K562 (cell line): ENCODE measurements around the gene PLAGL1. TPM values are rescaled to one million over a fixed set of nuclear protein-coding genes. Genes with fewer than 3 reads are reported as not detected.

ENCODE experiments used
- ATAC-seq: fragments of 200-7000 bp; cut with Tn5 transposase; 3 replicates; pipeline ENCODE4 v1.9.1; 2020; ENCODE audit warnings: moderate library complexity
- BruUV-seq: library from RNA; stranded (reverse); fragments of 400-500 nt; replicated peaks from 2 replicates; lab custom pipeline; 2021; lab: Mats Ljungman, UMichigan
- CTCF ChIA-PET: fragments of 300-600 bp; formaldehyde crosslinking; extraction: SDS; loops from one replicate; lab custom pipeline; 2021; ENCODE audit warnings: low intra/inter-chr PET ratio; lab: Yijun Ruan, JAX
- POLR2A ChIA-PET: fragments of 300-600, 350-650 bp; sonication (Branson Sonifier 250); formaldehyde crosslinking; extraction: SDS; loops from one replicate; lab custom pipeline; 2021; ENCODE audit warnings: antibody characterized with exemption, inconsistent platforms; lab: Yijun Ruan, JAX
- DNase-seq, 4 experiments: peaks; one replicate each; pipeline versions ENCODE4 v3.0.0 to v3.0.0-alpha.2; 2011 to 2018; ENCODE audit warnings: low spot score in 3 of 4, mixed read lengths in 3 of 4; ENCODE audit errors: extremely low read depth in 1 of 4
- FAIRE-seq: peaks from 2 replicates; lab custom pipeline; 2011; peaks lifted over from hg19 to GRCh38; lab: Jason Lieb, UNC
- H2AFZ ChIP-seq: 2 replicates; pipeline ENCODE4 v1.6.0; 2011; ENCODE audit warnings: low read depth, low read length, control low read depth, inconsistent platforms
- H3K27ac ChIP-seq: fragments of 200-600 bp; 3 replicates; pipeline ENCODE4 v1.8.0; 2011; ENCODE audit warnings: low read depth, mild to moderate bottlenecking, control low read depth, inconsistent platforms, low read length, moderate library complexity, mixed read lengths; ENCODE audit errors: extremely low read depth
- H3K27me3 ChIP-seq, 2 experiments: fragments of 300-600 bp in 1 of 2; 2 replicates in 1 of 2; 3 replicates in 1 of 2; pipeline versions ENCODE4 v1.6.0 to v1.8.0; 2011; ENCODE audit warnings: inconsistent platforms in 2 of 2, low read length in 2 of 2, mild to moderate bottlenecking in 1 of 2, mixed read lengths in 1 of 2, moderate library complexity in 1 of 2; ENCODE audit not compliant: control insufficient read depth in 2 of 2, insufficient read depth in 2 of 2
- H3K36me3 ChIP-seq: fragments of 300-600 bp; 3 replicates; pipeline ENCODE4 v1.8.0; 2011; ENCODE audit warnings: mild to moderate bottlenecking, low read length, inconsistent platforms; ENCODE audit not compliant: control insufficient read depth, insufficient read depth
- H3K4me1 ChIP-seq, 2 experiments: fragments of 200-600 bp in 1 of 2; replicated peaks in 1 of 2; 2 replicates in 1 of 2; 3 replicates in 1 of 2; pipeline versions ENCODE4 v1.5.1 to v1.8.0; 2011; ENCODE audit warnings: inconsistent platforms in 2 of 2, low read length in 2 of 2, mild to moderate bottlenecking in 1 of 2, mixed read lengths in 1 of 2, moderate library complexity in 1 of 2; ENCODE audit not compliant: control insufficient read depth in 2 of 2, insufficient read depth in 2 of 2
- H3K4me2 ChIP-seq: 2 replicates; pipeline ENCODE4 v1.6.1; 2011; ENCODE audit warnings: low read length, control low read depth, inconsistent platforms, mixed read lengths; ENCODE audit not compliant: insufficient read depth
- H3K4me3 ChIP-seq: fragments of 200-600 bp; sonication (generic), shearing (Covaris generic); 2 replicates; pipeline ENCODE4 v1.5.1; 2016; ENCODE audit warnings: control low read depth, inconsistent platforms
- H3K79me2 ChIP-seq: fragments of 200-600 bp; 3 replicates; pipeline ENCODE4 v1.8.0; 2011; ENCODE audit warnings: low read length, inconsistent platforms; ENCODE audit not compliant: control insufficient read depth, insufficient read depth
- H3K9ac ChIP-seq, 2 experiments: 2 replicates each; pipeline versions ENCODE4 v1.6.0 to v1.6.1; 2011; ENCODE audit warnings: low read depth in 2 of 2, low read length in 2 of 2, control low read depth in 1 of 2, inconsistent platforms in 1 of 2, mild to moderate bottlenecking in 1 of 2, mixed read lengths in 1 of 2; ENCODE audit not compliant: insufficient read depth in 1 of 2
- H3K9me1 ChIP-seq: one replicate; pipeline ENCODE4 v1.6.0; 2011; ENCODE audit warnings: inconsistent platforms, mild to moderate bottlenecking, low read length, moderate library complexity; ENCODE audit not compliant: control insufficient read depth, insufficient read depth
- H3K9me3 ChIP-seq: replicated peaks from 2 replicates; pipeline ENCODE4 v1.5.1; 2011; ENCODE audit warnings: low read depth, low read length, inconsistent platforms; ENCODE audit not compliant: control insufficient read depth, insufficient read depth
- H4K20me1 ChIP-seq: replicated peaks from 2 replicates; pipeline ENCODE4 v1.6.1; 2011; ENCODE audit warnings: low read length, inconsistent platforms, mixed read lengths; ENCODE audit not compliant: control insufficient read depth, insufficient read depth
- KDM1A ChIP-seq, 2 experiments: fragments of 450-650 bp; IDR thresholded peaks; 2 replicates each; pipeline ENCODE4 v1.6.1; 2016; ENCODE audit warnings: mild to moderate bottlenecking in 2 of 2
- NFIC ChIP-seq: fragments of 450-650 bp; IDR thresholded peaks from 2 replicates; pipeline ENCODE4 v1.6.1; 2017; ENCODE audit warnings: mild to moderate bottlenecking, inconsistent platforms
- NR2C1 ChIP-seq, 2 experiments: fragments of 450-650 bp; IDR thresholded peaks; 2 replicates each; pipeline ENCODE4 v1.6.1; 2017; ENCODE audit warnings: mild to moderate bottlenecking in 2 of 2, antibody characterized with exemption in 1 of 2, inconsistent platforms in 1 of 2, missing compliant biosample characterization in 1 of 2, missing genetic modification characterization in 1 of 2
- TCF7L2 ChIP-seq: fragments of 150-350 bp; IDR thresholded peaks from 2 replicates; pipeline ENCODE4 v1.6.1; 2016; ENCODE audit warnings: low read depth, mild to moderate bottlenecking, low read length, moderate library complexity
- YBX1 ChIP-seq: fragments of 450-650 bp; IDR thresholded peaks from 2 replicates; pipeline ENCODE4 v1.7.1; 2016; ENCODE audit warnings: mild to moderate bottlenecking
- ZC3H4 ChIP-seq: sonication (generic); formaldehyde crosslinking; IDR thresholded peaks from 2 replicates; pipeline ENCODE4 v1.9.0; 2021; ENCODE audit warnings: missing genetic modification reagents, borderline replicate concordance
- WGBS: fragments of 100-300 bp; shearing (Covaris generic); methylation state at CpG from one replicate; pipeline ENCODE4 v1.1.6; 2016; ENCODE audit warnings: low coverage, mixed read lengths; ENCODE audit not compliant: insufficient coverage; ENCODE audit errors: missing lambda C conversion rate; 5-methylcytosine and 5-hydroxymethylcytosine counted together
- in situ Hi-C: fragments of 300-500 bp; cut with MboI; formaldehyde crosslinking; loops from 4 replicates; pipeline ENCODE4 v1.15.0; 2018; ENCODE audit warnings: inconsistent platforms, mixed read lengths
- intact Hi-C: fragments of 100-400 bp; cut with micrococcal nuclease; formaldehyde crosslinking; loops from 2 replicates; pipeline ENCODE4 v1.14.2; 2022
- polyA plus RNA-seq, 8 experiments: library from polyadenylated mRNA; depleted of rRNA in 4 of 8; stranded (reverse) in 5 of 8; unstranded in 3 of 8; fragments of >200 nt; fragmentation: Nextera tagmentation in 2 of 8; fragmentation: Illumina TruSeq in 1 of 8; extraction: Ambion mirVana in 2 of 8; extraction: Trizol in 1 of 8; gene quantifications; 2 replicates each; pipeline versions ENCODE4 v1.2.1 to v1.2.3, GENCODE V29; 2011 to 2014; ENCODE audit warnings: inconsistent platforms in 1 of 8, missing spikeins in 1 of 8
- total RNA-seq, 7 experiments: library from RNA; depleted of rRNA in 6 of 7; stranded (reverse); fragments of >200 nt in 6 of 7; fragmentation: Illumina TruSeq in 2 of 7; extraction: Trizol in 2 of 7; gene quantifications; 2 replicates each; pipeline versions ENCODE4 v1.2.1 to v1.2.3, GENCODE V29; 2011 to 2021; ENCODE audit warnings: low replicate concordance in 1 of 7
- TF ChIP-seq, protein P1 (sequence below): fragments of 450-650 bp; IDR thresholded peaks from 2 replicates; pipeline ENCODE4 v1.6.1; 2016

PLAGL1 gene
- total and polyA plus RNA-seq, 9 of the 15 experiments (the other 6 are each of a cell fraction or from before 2014, with no cell fraction given) = 4.9 to 29.6 (median 13.2) TPM

- ATAC-seq (no peak), FAIRE-seq (no peak), DNase-seq (no peak)
- no peak overlapping the region for H2AFZ ChIP-seq
- intact Hi-C loops = no loop called here
- no peaks in the 10 kb centered on the region for H3K9me1 ChIP-seq
- H3K36me3 ChIP-seq = no peaks in the 10 kb centered on the region
- H3K27me3 ChIP-seq = no peaks in the 10 kb centered on the region; a peak in 2 of 5 replicates
- no peaks in the 10 kb centered on the region for H3K4me1 ChIP-seq
- H3K4me2 ChIP-seq = no peak overlapping the region
- WGBS = 12% methylated on average over 3 of the region's 3 CpGs
- no peaks in the 10 kb centered on the region for H3K9me3 ChIP-seq
- POLR2A ChIA-PET = no interaction called here
- CTCF ChIA-PET = interaction anchor here (1.1 kb wide), 1 partner anchor 16 kb away, joined by 3 read pairs; no protein-coding TSS in a partner anchor
- BruUV-seq = no TSS peak
- H4K20me1 ChIP-seq = no peaks in the 10 kb centered on the region
- H3K4me3 ChIP-seq = no peak overlapping the region
- no peaks in the 10 kb centered on the region for H3K79me2 ChIP-seq
- no peak overlapping the region for H3K9ac ChIP-seq
- TF ChIP-seq YBX1 (no peak), NR2C1 (IDR thresholded peaks at IDR 0.05) (no peak), NR2C1 (tag; IDR thresholded peaks at IDR 0.05) (no peak), TCF7L2 (no peak), KDM1A (IDR thresholded peaks at IDR 0.05) (peak in 1 of 2 experiments; percentile 34; a peak in 1 of 4 replicates), ZC3H4 (CRISPR knock-in tag) (no peak), NFIC (peak; percentile 67)
- TF ChIP-seq, protein P1, sequence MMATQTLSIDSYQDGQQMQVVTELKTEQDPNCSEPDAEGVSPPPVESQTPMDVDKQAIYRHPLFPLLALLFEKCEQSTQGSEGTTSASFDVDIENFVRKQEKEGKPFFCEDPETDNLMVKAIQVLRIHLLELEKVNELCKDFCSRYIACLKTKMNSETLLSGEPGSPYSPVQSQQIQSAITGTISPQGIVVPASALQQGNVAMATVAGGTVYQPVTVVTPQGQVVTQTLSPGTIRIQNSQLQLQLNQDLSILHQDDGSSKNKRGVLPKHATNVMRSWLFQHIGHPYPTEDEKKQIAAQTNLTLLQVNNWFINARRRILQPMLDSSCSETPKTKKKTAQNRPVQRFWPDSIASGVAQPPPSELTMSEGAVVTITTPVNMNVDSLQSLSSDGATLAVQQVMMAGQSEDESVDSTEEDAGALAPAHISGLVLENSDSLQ = no peak
- H3K27ac ChIP-seq = no peak overlapping the region
- in situ Hi-C loops = no loop called here
These were observed 21.4 kb upstream of the PLAGL1 start for GRCh38 chr6:144029452-144029851.
